ENCODE results near the gene DPP10.

Gene DPP10

GRCh38 chr2:115650827-115651226 is 1208.4 kb downstream of the DPP10 start:
- no peak overlapping the region for H3K4me3 ChIP-seq (ENCODE audit: low read depth in 1 of 2, low read length in 2 of 2)
- H3K27me3 ChIP-seq (ENCODE audit: control insufficient read depth in 1 of 2, insufficient read depth in 2 of 2, low read length in 2 of 2): no peaks in the 10 kb centered on the region
- no peaks in the 10 kb centered on the region for H3K36me3 ChIP-seq (ENCODE audit: insufficient read depth, low read length)
- no peaks in the 10 kb centered on the region for H3K9me3 ChIP-seq (ENCODE audit: low read length)
- H3K27ac ChIP-seq (ENCODE audit: low read depth, low read length): no peak overlapping the region
- H3K4me1 ChIP-seq (ENCODE audit: insufficient read depth, low read length): no peaks in the 10 kb centered on the region
- H3K9ac ChIP-seq (ENCODE audit: low read length): no peak overlapping the region

GRCh38 chr2:115652652-115653051 is 1210.2 kb downstream of the DPP10 start:
- no peaks in the 10 kb centered on the region for H3K36me3 ChIP-seq (ENCODE audit: insufficient read depth, low read length)
- H3K27ac ChIP-seq (ENCODE audit: low read depth, low read length): no peak overlapping the region
- no peak overlapping the region for H3K9ac ChIP-seq (ENCODE audit: low read length)
- H3K4me3 ChIP-seq (ENCODE audit: low read depth in 1 of 2, low read length in 2 of 2): no peak overlapping the region
- no peaks in the 10 kb centered on the region for H3K27me3 ChIP-seq (ENCODE audit: control insufficient read depth in 1 of 2, insufficient read depth in 2 of 2, low read length in 2 of 2)
- H3K4me1 ChIP-seq (ENCODE audit: insufficient read depth, low read length): no peaks in the 10 kb centered on the region
- no peaks in the 10 kb centered on the region for H3K9me3 ChIP-seq (ENCODE audit: low read length)

GRCh38 chr2:115654362-115654761 is 1211.9 kb downstream of the DPP10 start:
- H3K9ac ChIP-seq (ENCODE audit: low read length): no peak overlapping the region
- H3K4me1 ChIP-seq (ENCODE audit: insufficient read depth, low read length): no peaks in the 10 kb centered on the region
- no peaks in the 10 kb centered on the region for H3K27me3 ChIP-seq (ENCODE audit: control insufficient read depth in 1 of 2, insufficient read depth in 2 of 2, low read length in 2 of 2)
- no peaks in the 10 kb centered on the region for H3K36me3 ChIP-seq (ENCODE audit: insufficient read depth, low read length)
- H3K27ac ChIP-seq (ENCODE audit: low read depth, low read length): no peak overlapping the region
- no peaks in the 10 kb centered on the region for H3K9me3 ChIP-seq (ENCODE audit: low read length)
- no peak overlapping the region for H3K4me3 ChIP-seq (ENCODE audit: low read depth in 1 of 2, low read length in 2 of 2)

GRCh38 chr2:115678129-115678528 is 1235.7 kb downstream of the DPP10 start:
- no peaks in the 10 kb centered on the region for H3K9me3 ChIP-seq (ENCODE audit: low read length)
- no peak overlapping the region for H3K27ac ChIP-seq (ENCODE audit: low read depth, low read length)
- H3K9ac ChIP-seq (ENCODE audit: low read length): no peak overlapping the region
- H3K36me3 ChIP-seq (ENCODE audit: insufficient read depth, low read length): no peaks in the 10 kb centered on the region
- H3K4me3 ChIP-seq (ENCODE audit: low read depth in 1 of 2, low read length in 2 of 2): no peak overlapping the region
- H3K27me3 ChIP-seq (ENCODE audit: control insufficient read depth in 1 of 2, insufficient read depth in 2 of 2, low read length in 2 of 2): no peaks in the 10 kb centered on the region
- H3K4me1 ChIP-seq (ENCODE audit: insufficient read depth, low read length): no peaks in the 10 kb centered on the region

- Histone ChIP-seq H3K4me3 (ENCODE audit: low read depth in 1 of 2, low read length in 2 of 2) (no peak overlapping the region), H3K9ac (ENCODE audit: low read length) (no peak overlapping the region)
These were observed 1241.9 kb downstream of the DPP10 start for GRCh38 chr2:115684345-115684744.

GRCh38 chr2:115691409-115691808 is 1249.0 kb downstream of the DPP10 start:
- H3K4me1 ChIP-seq (ENCODE audit: insufficient read depth, low read length): no peaks in the 10 kb centered on the region
- no peaks in the 10 kb centered on the region for H3K27me3 ChIP-seq (ENCODE audit: control insufficient read depth in 1 of 2, insufficient read depth in 2 of 2, low read length in 2 of 2)
- no peak overlapping the region for H3K9ac ChIP-seq (ENCODE audit: low read length)
- H3K27ac ChIP-seq (ENCODE audit: low read depth, low read length): no peak overlapping the region
- H3K4me3 ChIP-seq (ENCODE audit: low read depth in 1 of 2, low read length in 2 of 2): no peak overlapping the region
- no peaks in the 10 kb centered on the region for H3K36me3 ChIP-seq (ENCODE audit: insufficient read depth, low read length)
- no peaks in the 10 kb centered on the region for H3K9me3 ChIP-seq (ENCODE audit: low read length)

More at GRCh38 chr2:115684345-115684744, 1241.9 kb downstream of the DPP10 start:
- H3K27me3 ChIP-seq (ENCODE audit: control insufficient read depth in 1 of 2, insufficient read depth in 2 of 2, low read length in 2 of 2): no peaks in the 10 kb centered on the region
- no peaks in the 10 kb centered on the region for H3K9me3 ChIP-seq (ENCODE audit: low read length)
- H3K4me1 ChIP-seq (ENCODE audit: insufficient read depth, low read length): no peaks in the 10 kb centered on the region
- H3K36me3 ChIP-seq (ENCODE audit: insufficient read depth, low read length): no peaks in the 10 kb centered on the region
- no peak overlapping the region for H3K27ac ChIP-seq (ENCODE audit: low read depth, low read length)

- Histone ChIP-seq H3K4me1 (ENCODE audit: insufficient read depth, low read length) (no peaks in the 10 kb centered on the region), H3K27me3 (ENCODE audit: control insufficient read depth in 1 of 2, insufficient read depth in 2 of 2, low read length in 2 of 2) (no peaks in the 10 kb centered on the region), H3K4me3 (ENCODE audit: low read depth in 1 of 2, low read length in 2 of 2) (no peak overlapping the region), H3K27ac (ENCODE audit: low read depth, low read length) (no peak overlapping the region), H3K9ac (ENCODE audit: low read length) (no peak overlapping the region), H3K9me3 (ENCODE audit: low read length) (no peaks in the 10 kb centered on the region), H3K36me3 (ENCODE audit: insufficient read depth, low read length) (no peaks in the 10 kb centered on the region)
These were observed 1252.2 kb downstream of the DPP10 start for GRCh38 chr2:115694651-115695050.

- Histone ChIP-seq H3K4me3 (ENCODE audit: low read depth in 1 of 2, low read length in 2 of 2) (no peak overlapping the region), H3K9me3 (ENCODE audit: low read length) (no peaks in the 10 kb centered on the region), H3K4me1 (ENCODE audit: insufficient read depth, low read length) (no peaks in the 10 kb centered on the region), H3K27ac (ENCODE audit: low read depth, low read length) (no peak overlapping the region), H3K36me3 (ENCODE audit: insufficient read depth, low read length) (no peaks in the 10 kb centered on the region), H3K9ac (ENCODE audit: low read length) (no peak overlapping the region), H3K27me3 (ENCODE audit: control insufficient read depth in 1 of 2, insufficient read depth in 2 of 2, low read length in 2 of 2) (no peaks in the 10 kb centered on the region)
These were observed 1290.8 kb downstream of the DPP10 start for GRCh38 chr2:115733190-115733775.

GRCh38 chr2:115738111-115738510 is 1295.7 kb downstream of the DPP10 start:
- H3K27me3 ChIP-seq (ENCODE audit: control insufficient read depth in 1 of 2, insufficient read depth in 2 of 2, low read length in 2 of 2): no peaks in the 10 kb centered on the region
- no peak overlapping the region for H3K9ac ChIP-seq (ENCODE audit: low read length)
- no peak overlapping the region for H3K4me3 ChIP-seq (ENCODE audit: low read depth in 1 of 2, low read length in 2 of 2)
- H3K36me3 ChIP-seq (ENCODE audit: insufficient read depth, low read length): no peaks in the 10 kb centered on the region
- H3K4me1 ChIP-seq (ENCODE audit: insufficient read depth, low read length): no peaks in the 10 kb centered on the region
- H3K27ac ChIP-seq (ENCODE audit: low read depth, low read length): no peak overlapping the region
- H3K9me3 ChIP-seq (ENCODE audit: low read length): no peaks in the 10 kb centered on the region

- H3K36me3 ChIP-seq (ENCODE audit: insufficient read depth, low read length): no peaks in the 10 kb centered on the region
- no peak overlapping the region for H3K27ac ChIP-seq (ENCODE audit: low read depth, low read length)
- no peak overlapping the region for H3K9ac ChIP-seq (ENCODE audit: low read length)
- no peaks in the 10 kb centered on the region for H3K4me1 ChIP-seq (ENCODE audit: insufficient read depth, low read length)
- no peak overlapping the region for H3K4me3 ChIP-seq (ENCODE audit: low read depth in 1 of 2, low read length in 2 of 2)
- no peaks in the 10 kb centered on the region for H3K9me3 ChIP-seq (ENCODE audit: low read length)
- no peaks in the 10 kb centered on the region for H3K27me3 ChIP-seq (ENCODE audit: control insufficient read depth in 1 of 2, insufficient read depth in 2 of 2, low read length in 2 of 2)
These were observed 1297.1 kb downstream of the DPP10 start for GRCh38 chr2:115739574-115739973.

- H3K9ac ChIP-seq (ENCODE audit: low read length): no peak overlapping the region
- H3K4me1 ChIP-seq (ENCODE audit: insufficient read depth, low read length): no peaks in the 10 kb centered on the region
- H3K27me3 ChIP-seq (ENCODE audit: control insufficient read depth in 1 of 2, insufficient read depth in 2 of 2, low read length in 2 of 2): no peaks in the 10 kb centered on the region
- no peak overlapping the region for H3K4me3 ChIP-seq (ENCODE audit: low read depth in 1 of 2, low read length in 2 of 2)
- H3K36me3 ChIP-seq (ENCODE audit: insufficient read depth, low read length): no peaks in the 10 kb centered on the region
- H3K27ac ChIP-seq (ENCODE audit: low read depth, low read length): no peak overlapping the region
- H3K9me3 ChIP-seq (ENCODE audit: low read length): no peaks in the 10 kb centered on the region
These were observed 1303.7 kb downstream of the DPP10 start for GRCh38 chr2:115746151-115746550.

GRCh38 chr2:115757286-115757685 is 1314.8 kb downstream of the DPP10 start:
- H3K9me3 ChIP-seq (ENCODE audit: low read length): no peaks in the 10 kb centered on the region

More at GRCh38 chr2:115757286-115757685, 1314.8 kb downstream of the DPP10 start:
- Histone ChIP-seq H3K27ac (ENCODE audit: low read depth, low read length) (no peak overlapping the region), H3K9ac (ENCODE audit: low read length) (no peak overlapping the region), H3K4me1 (ENCODE audit: insufficient read depth, low read length) (no peaks in the 10 kb centered on the region), H3K27me3 (ENCODE audit: control insufficient read depth in 1 of 2, insufficient read depth in 2 of 2, low read length in 2 of 2) (no peaks in the 10 kb centered on the region), H3K4me3 (ENCODE audit: low read depth in 1 of 2, low read length in 2 of 2) (no peak overlapping the region), H3K36me3 (ENCODE audit: insufficient read depth, low read length) (no peaks in the 10 kb centered on the region)
